DMS79 treated with DMSO at 0.1 percent for 48 hours (cell line): Measurements from ENCODE around the gene IDH3G.
"Not testable (repeated sequence)": the region's sequence is repeated elsewhere in the genome, so short reads cannot be mapped to it uniquely, and the experiment has no call there.

Source experiments
- DNase-seq: peaks from one replicate; lab custom pipeline; 2025; lab: John Stamatoyannopoulos, UW

IDH3G gene

GRCh38 chrX:153762626-153763173 is 31.5 kb downstream of the IDH3G start:
- DNase-seq: no peak

DNA sequence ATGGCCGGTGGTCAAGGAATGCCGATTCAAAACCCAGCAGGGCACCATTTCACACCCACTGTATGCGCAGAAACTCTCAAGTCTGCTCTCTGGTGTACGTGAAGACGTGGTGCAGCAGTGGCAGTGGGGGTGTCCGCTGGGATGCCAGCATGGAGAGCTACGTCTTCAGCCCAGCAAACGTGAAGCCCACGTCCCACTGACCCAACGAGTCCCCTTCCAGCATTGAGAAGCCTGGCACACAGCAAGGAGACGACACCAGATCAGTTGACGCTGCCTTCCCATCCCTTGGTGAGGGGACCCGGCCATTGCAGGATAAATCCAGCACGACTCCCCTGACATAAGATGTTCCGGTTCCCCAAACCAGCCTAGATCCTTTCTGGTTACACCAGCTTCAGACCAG is 32.3 kb downstream of the IDH3G start:
- DNase-seq: no peak

- DNase-seq: no peak
Measured at GRCh38 chrX:153755136-153755535, 39.0 kb downstream of the IDH3G start.

GRCh38 chrX:153750127-153750774 is 43.9 kb downstream of the IDH3G start:
- DNase-seq: no peak

GRCh38 chrX:153749017-153749416 is 45.2 kb downstream of the IDH3G start:
- DNase-seq: not testable (repeated sequence)

DNA sequence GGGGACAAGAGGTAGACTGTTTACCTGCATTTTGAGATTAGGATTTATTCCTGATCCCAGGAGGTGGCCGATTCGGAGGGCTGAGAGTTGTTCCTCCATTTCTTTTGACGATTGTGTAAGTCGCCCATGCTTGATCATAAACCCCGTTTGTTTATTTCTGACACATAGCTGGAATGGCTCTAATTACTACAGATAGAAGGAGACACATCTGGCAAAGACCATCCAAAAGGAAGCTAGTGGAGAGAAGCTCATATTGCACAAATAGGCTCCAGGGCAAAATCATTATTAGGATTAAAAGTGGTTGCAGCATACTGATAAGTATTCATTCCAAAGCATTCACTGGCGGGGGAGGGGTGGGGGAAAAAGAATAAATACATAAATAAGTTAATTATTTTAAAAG is 47.2 kb downstream of the IDH3G start:
- not testable (repeated sequence) for DNase-seq

GRCh38 chrX:153746359-153746758 is 47.8 kb downstream of the IDH3G start:
- DNase-seq: no peak

GRCh38 chrX:153745067-153745433 is 49.1 kb downstream of the IDH3G start:
- DNase-seq: not testable (repeated sequence)

DNA sequence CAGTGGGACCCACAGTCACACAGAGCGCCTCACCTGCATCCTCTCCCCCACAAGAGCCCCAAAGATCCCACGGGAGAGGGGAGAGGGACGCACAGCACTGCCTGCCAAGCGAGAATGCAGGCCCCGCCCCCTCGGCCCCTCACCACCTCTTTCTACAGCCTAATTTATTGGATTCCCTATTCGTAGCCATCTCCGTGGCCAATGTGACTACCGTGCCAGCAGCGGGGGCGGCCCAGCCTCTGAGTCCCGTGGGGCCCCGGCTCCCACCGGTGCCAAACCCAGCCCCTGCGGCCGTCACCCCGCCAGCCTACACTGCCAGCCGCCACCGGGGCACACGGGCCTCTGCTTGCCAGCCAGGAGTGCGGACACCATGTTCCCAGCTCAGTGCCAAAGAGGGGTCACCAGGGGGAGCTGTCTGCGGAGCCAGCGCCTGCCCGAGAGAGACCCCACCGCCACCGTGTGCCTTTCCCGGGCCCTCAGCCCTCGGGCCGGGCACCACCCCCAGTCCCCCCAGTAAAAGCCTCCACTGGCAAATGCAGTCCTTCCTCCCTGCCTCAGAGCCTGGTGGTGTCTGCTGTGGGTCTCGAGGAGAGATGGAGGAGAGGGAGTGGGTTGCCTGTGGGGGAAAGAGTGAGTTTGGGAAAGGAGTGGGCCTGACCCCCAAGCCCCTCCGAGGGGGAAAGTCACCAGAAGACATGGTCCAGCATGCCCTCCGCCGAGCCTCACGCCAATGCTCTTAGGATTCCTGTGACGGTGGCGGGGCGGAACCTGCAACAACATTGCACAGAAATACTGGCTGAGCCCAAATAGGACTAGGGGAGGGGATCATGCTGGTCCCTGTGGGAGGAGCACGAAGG is 49.7 kb downstream of the IDH3G start:
- no peak for DNase-seq

DNA sequence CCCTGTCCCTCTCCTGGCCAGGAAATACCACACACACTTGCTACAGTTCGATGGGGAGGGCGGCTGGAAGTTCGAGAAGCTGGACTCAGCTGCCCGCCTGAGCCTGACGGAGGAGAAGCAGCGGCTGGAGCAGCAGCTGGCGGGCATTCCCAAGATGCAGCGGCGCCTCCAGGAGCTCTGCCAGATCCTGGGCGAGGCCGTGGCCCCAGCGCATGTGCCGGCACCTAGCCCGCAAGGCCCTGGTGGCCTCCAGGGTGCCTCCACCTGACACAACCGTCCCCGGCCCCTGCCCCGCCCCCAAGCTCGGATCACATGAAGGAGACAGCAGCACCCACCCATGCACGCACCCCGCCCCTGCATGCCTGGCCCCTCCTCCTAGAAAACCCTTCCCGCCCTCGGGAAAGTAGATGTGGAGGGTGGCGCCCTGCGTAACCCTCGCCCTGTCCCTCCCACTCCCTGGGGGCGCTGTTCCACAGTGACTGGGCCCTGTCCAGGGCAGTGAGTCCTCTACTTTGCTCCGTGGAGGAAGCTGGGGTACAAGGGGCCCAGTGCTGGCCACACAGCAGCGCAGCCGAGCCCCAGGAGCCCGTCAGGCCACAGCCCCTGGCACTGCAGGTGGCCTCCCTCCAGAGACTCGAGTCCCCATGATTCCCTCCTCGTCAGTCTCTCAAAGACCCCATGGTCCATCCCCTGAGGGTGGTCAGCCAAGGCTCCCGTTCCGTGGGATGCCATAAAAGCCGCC is 50.5 kb downstream of the IDH3G start:
- not testable (repeated sequence) for DNase-seq

DNA sequence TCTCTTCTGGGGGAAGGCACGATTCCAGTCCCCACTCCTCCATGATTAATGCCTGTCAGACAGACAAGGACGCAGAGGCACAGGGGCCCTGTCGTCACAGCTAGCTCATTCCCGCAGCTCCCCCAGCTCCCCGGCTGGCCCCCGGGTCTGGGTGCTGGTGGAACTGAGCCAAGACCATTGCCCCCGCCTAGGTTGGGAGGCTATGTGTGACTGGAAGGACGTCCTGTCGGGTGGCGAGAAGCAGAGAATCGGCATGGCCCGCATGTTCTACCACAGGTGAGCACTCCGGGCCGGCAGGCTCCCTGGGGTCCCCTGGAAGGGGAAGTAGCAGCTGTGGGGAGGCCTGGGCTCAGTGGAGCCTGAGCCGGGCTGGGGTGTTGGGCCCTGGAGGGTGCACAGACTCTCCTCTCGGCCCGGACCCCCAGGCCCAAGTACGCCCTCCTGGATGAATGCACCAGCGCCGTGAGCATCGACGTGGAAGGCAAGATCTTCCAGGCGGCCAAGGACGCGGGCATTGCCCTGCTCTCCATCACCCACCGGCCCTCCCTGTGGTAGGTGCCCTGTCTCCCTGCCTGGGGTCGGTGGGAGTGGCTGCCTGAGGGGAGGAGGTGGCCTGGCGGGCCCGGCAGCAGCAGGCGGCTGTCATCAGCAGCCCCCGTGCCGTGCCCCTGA is 51.2 kb downstream of the IDH3G start:
- DNase-seq: not testable (repeated sequence)

DNA sequence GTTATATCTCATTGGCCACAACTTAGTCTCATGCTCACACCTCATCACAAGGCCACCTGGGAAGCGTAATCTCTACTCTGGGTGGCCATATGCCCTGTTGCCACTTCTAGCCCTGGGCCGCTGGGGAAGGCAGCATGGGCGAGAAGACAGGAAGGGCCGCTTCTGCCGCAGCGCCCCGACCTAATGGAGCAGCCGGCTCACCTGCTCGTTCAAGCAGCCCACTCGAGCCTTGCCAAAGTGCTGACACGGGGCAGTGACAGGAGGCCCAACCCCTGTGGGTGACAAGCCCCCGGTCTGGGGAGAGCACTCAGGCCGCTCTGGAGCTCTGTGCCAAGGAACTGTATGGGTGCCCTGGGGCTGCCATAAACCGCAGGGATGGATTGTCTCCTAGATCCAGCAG is 52.1 kb downstream of the IDH3G start:
- not testable (repeated sequence) for DNase-seq

DNA sequence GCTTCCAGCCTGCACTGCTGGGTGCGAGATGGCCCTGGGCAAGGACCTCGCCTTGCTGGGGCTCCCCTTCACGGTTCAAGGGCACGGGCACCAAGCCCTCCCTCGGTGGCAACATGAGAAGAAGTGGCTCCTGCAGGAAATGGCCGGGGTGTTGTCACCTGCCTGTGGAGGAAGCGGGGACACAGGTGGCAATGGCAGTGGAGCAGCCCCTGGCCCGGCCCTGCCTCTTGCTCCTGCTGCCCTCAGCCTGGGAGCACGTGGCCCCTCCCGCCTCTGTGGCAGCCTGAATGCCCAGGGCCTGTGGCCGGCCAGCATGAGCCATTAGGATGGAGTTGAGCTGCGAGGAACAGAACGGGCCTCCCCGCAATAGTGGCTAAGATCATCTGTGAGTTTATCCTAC is 52.7 kb downstream of the IDH3G start:
- no peak for DNase-seq

DNA sequence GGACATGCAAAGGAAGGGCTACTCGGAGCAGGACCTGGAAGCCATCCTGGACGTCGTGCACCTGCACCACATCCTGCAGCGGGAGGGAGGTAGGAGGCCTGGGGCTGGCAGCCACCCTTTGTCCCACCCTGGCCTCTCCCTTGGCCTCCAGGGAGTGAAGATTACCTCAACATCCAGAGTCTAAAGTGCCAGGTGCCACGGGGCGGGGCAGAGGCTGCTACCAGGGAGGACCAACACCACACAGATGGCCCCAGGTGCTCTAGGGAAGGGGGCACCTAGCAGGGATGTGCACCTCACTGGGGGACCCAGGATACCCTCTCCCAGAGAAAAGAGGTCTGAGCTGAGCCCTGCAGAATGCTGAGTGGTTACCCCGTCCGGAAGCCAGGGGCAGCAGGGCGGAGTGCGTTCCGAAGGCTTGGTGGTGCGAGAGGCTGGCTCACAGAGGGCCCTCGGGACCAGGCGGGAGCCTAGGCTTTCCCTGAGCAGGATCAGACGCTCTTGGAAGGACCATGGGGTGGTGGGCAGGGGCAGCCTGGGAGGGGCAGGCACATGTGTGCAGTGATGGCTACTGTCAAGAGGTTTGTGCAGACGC is 53.4 kb downstream of the IDH3G start:
- no peak for DNase-seq

DNA sequence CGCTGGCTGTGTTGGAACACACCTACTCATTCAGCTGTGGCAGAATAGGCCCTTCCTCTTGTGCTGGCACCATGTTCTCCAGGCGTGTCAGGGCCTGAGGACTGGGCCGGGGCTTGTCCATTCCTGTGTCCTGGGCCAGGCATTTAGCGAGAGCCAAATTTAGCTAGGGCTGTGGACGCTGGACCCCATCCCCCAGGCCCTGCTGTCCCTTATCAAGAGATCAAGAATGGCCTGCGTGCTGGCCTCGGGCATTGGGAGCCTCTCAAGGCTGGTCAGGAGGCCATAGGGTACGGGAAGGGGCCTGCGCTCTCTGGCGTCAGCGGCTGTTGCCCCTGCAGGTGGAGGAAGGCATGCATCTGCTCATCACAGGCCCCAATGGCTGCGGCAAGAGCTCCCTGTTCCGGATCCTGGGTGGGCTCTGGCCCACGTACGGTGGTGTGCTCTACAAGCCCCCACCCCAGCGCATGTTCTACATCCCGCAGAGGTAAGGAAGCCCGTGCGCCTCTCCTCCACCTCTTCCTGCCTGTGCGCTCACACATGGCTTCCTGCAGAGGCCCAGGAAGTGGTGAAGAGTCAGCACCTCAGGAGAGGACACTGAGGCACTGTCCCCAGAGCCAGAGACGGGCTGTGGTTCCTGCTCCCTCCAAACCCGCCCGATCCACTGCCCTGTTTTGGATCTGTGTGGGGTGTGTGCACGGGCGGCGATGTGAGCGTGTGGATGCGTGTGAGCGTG is 54.3 kb downstream of the IDH3G start:
- DNase-seq: no peak

- DNase-seq: no peak
Measured at GRCh38 chrX:153738056-153738605, 56.0 kb downstream of the IDH3G start.

- peak; percentile 30 for DNase-seq
Measured at GRCh38 chrX:153736871-153737441, 57.2 kb downstream of the IDH3G start.

DNA sequence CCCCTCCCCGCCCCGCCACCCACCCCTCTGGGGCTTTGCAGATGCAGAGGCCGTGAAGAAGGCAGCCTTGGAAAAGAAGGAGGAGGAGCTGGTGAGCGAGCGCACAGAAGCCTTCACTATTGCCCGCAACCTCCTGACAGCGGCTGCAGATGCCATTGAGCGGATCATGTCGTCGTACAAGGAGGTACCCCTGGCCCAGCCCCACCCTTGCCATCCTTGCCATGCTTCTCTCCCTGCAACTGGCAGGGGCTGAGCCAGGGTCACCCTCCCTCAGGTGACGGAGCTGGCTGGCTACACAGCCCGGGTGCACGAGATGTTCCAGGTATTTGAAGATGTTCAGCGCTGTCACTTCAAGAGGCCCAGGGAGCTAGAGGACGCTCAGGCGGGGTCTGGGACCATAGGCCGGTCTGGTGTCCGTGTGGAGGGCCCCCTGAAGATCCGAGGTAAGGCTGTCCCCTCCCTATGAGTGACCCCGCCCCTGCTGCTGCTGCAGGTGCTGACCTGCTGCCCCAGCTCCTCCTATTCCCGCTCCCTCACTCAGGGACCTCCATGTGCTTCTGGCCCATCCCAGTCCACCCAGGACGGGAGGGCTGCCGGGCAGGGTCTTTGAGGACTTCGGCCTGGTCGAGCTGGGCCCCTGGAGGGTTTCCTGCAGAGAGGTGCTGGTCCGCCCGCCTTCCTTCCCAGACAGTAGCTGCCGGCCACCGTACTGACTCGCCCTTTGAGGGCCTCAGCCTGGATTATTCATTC is 57.9 kb downstream of the IDH3G start:
- no peak for DNase-seq
